Measurements from ENCODE around the gene NCOA1.

DNA sequence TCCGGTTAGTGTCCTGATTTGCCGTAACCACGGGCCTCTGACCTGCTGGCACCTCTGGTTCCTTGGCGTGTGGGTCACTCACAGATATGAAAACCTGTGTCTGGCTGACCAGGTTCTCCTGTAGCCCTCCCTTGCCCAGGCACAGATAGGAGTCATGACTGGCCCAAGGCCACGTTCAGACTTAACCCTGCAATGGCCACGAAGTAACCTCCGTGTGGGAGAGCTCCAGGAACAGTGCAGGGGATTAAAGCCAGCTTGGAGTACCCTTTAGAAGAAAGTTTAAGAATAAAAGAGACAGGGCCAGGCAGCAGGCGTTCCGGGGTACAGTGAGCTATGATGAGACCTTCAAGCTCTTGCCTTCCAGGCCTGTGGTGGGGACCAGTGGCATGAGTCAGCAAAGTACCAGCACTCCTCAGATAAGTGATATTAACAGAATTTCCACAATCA lies 327.7 kb downstream of the NCOA1 start:
- TF ChIP-seq, protein P1, sequence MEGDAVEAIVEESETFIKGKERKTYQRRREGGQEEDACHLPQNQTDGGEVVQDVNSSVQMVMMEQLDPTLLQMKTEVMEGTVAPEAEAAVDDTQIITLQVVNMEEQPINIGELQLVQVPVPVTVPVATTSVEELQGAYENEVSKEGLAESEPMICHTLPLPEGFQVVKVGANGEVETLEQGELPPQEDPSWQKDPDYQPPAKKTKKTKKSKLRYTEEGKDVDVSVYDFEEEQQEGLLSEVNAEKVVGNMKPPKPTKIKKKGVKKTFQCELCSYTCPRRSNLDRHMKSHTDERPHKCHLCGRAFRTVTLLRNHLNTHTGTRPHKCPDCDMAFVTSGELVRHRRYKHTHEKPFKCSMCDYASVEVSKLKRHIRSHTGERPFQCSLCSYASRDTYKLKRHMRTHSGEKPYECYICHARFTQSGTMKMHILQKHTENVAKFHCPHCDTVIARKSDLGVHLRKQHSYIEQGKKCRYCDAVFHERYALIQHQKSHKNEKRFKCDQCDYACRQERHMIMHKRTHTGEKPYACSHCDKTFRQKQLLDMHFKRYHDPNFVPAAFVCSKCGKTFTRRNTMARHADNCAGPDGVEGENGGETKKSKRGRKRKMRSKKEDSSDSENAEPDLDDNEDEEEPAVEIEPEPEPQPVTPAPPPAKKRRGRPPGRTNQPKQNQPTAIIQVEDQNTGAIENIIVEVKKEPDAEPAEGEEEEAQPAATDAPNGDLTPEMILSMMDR (IDR thresholded peaks at IDR 0.05): no peak
- no peak for TF ChIP-seq POLR2A (IDR thresholded peaks at IDR 0.05)
- TF ChIP-seq POLR2AphosphoS5 (IDR thresholded peaks at IDR 0.05; ENCODE audit: insufficient read depth in 1 of 2, low read depth in 1 of 2): no peak

Data from vagina (tissue), 2 donors.